ENCODE data around the gene METAP1D.

GRCh38 chr2:172119089-172119488, 119.3 kb downstream of the METAP1D start:
- TF ChIP-seq MAX (IDR thresholded peaks at IDR 0.05; ENCODE audit: low read depth): peak; percentile 34; the same call in 1 of the 2 replicates
- TF ChIP-seq CTCF (IDR thresholded peaks at IDR 0.05): no peak
- TF ChIP-seq SMC3 (IDR thresholded peaks at IDR 0.05; ENCODE audit: low read depth, low read length): no peak
- TF ChIP-seq NRF1 (IDR thresholded peaks at IDR 0.05; ENCODE audit: low read depth, low read length): no peak
- TF ChIP-seq POLR2AphosphoS5 (IDR thresholded peaks at IDR 0.05; ENCODE audit: low read depth, low read length): no peak
- TF ChIP-seq USF1 (IDR thresholded peaks at IDR 0.05; ENCODE audit: borderline replicate concordance, low read depth): no peak

Data from SK-N-SH (cell line).